ENCODE results near the gene APOBR. TPM values are rescaled to one million over a fixed set of nuclear protein-coding genes. Genes with fewer than 3 reads are reported as not detected.

The APOBR gene
- total and polyA plus RNA-seq, 2 donors (not counting 3 experiments of a cell fraction or from before 2014, with no cell fraction given) = not detected

DNA sequence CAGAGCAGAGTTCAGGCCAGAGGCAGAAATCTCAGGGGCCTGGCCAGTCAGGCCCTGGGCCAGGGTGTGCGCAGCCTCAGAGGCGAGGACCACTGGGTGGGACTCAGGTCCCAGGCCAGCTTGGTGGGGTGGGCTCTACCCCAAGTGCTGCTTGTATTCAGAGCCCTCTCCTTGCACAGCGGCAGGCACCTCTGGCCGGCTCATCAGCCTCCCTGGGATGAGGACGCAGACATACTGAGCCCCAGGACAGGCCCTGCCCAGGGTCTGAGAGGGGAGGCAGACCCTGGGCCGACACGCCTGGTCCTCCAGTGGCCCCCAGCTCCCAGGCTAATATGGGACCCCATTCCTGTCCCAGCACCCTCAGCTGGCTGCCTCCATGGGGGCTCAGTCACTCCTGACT is 19.8 kb downstream of the APOBR start:
- Histone ChIP-seq H3K36me3 (ENCODE audit: control insufficient read depth in 2 of 2, extremely low read depth in 1 of 2, insufficient read depth in 2 of 2, low read length in 2 of 2) (no peaks in the 10 kb centered on the region), H2AFZ (ENCODE audit: low read depth, low read length) (no peak overlapping the region), H4K20me1 (replicated peaks; ENCODE audit: control insufficient read depth, extremely low read depth, insufficient read depth, low read length) (no peaks in the 10 kb centered on the region), H3K9me3 (replicated peaks; ENCODE audit: control insufficient read depth, insufficient read depth, low read length) (no peaks in the 10 kb centered on the region), H3K79me2 (ENCODE audit: control insufficient read depth, insufficient read depth, low read length) (no peaks in the 10 kb centered on the region), H3K4me1 (ENCODE audit: control insufficient read depth, extremely low read depth, insufficient read depth, low read length) (no peaks in the 10 kb centered on the region), H3K27ac (ENCODE audit: insufficient read depth, low read depth, low read length) (no peak overlapping the region), H3K4me3 (replicated peaks in 1 of 3; ENCODE audit: insufficient read depth in 1 of 3, low read depth in 1 of 3, low read length in 3 of 3) (no peak overlapping the region), H3K9me1 (replicated peaks; ENCODE audit: control insufficient read depth, extremely low read depth, insufficient read depth, low read length) (no peaks in the 10 kb centered on the region), H3K4me2 (ENCODE audit: insufficient read depth, low read length) (no peak overlapping the region), H3K9ac (replicated peaks; ENCODE audit: extremely low read depth, insufficient read depth, low read length) (no peak overlapping the region), H3K27me3 (ENCODE audit: control insufficient read depth in 2 of 2, insufficient read depth in 2 of 2, low read length in 2 of 2) (no peaks in the 10 kb centered on the region)
- DNase-seq (ENCODE audit: low read depth, low spot score) (no peak), FAIRE-seq (no peak)
- dilution Hi-C loops (cut with MboI; ENCODE audit: extremely low pct_ligation_motif_present, low sequenced_read_pairs) = no loop called here
- no peak for TF ChIP-seq GATA2 (IDR thresholded peaks at IDR 0.05; ENCODE audit: insufficient read depth, insufficient read length, low read depth, low read length)
- TF ChIP-seq, protein P1, sequence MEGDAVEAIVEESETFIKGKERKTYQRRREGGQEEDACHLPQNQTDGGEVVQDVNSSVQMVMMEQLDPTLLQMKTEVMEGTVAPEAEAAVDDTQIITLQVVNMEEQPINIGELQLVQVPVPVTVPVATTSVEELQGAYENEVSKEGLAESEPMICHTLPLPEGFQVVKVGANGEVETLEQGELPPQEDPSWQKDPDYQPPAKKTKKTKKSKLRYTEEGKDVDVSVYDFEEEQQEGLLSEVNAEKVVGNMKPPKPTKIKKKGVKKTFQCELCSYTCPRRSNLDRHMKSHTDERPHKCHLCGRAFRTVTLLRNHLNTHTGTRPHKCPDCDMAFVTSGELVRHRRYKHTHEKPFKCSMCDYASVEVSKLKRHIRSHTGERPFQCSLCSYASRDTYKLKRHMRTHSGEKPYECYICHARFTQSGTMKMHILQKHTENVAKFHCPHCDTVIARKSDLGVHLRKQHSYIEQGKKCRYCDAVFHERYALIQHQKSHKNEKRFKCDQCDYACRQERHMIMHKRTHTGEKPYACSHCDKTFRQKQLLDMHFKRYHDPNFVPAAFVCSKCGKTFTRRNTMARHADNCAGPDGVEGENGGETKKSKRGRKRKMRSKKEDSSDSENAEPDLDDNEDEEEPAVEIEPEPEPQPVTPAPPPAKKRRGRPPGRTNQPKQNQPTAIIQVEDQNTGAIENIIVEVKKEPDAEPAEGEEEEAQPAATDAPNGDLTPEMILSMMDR (IDR thresholded peaks at IDR 0.05; ENCODE audit: extremely low read depth in 1 of 2, insufficient read depth in 1 of 2, low read depth in 1 of 2, low read length in 2 of 2) = no peak
- TF ChIP-seq FOS (IDR thresholded peaks at IDR 0.05; ENCODE audit: borderline replicate concordance, insufficient read depth, low read length) = no peak
- no peak for TF ChIP-seq MYC (IDR thresholded peaks at IDR 0.05; ENCODE audit: low read depth, low read length)
- TF ChIP-seq JUN (IDR thresholded peaks at IDR 0.05; ENCODE audit: borderline replicate concordance, insufficient read depth, insufficient read length, low read depth) = no peak
- no peak for TF ChIP-seq POLR2AphosphoS5 (IDR thresholded peaks at IDR 0.05; ENCODE audit: insufficient read depth, low read depth, low read length)
- TF ChIP-seq EZH2 (IDR thresholded peaks at IDR 0.05; ENCODE audit: borderline replicate concordance, low read depth, low read length, severe bottlenecking) = no peak
- TF ChIP-seq, protein P2, sequence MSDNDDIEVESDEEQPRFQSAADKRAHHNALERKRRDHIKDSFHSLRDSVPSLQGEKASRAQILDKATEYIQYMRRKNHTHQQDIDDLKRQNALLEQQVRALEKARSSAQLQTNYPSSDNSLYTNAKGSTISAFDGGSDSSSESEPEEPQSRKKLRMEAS (IDR thresholded peaks at IDR 0.05; ENCODE audit: insufficient read depth, insufficient read length) = no peak
- ChIA-PET CTCF (no interaction called here), POLR2A (interaction anchor here (0.6 kb wide), 1 partner anchor 29 kb away, joined by 11 read pairs; no protein-coding TSS in a partner anchor)
- intact Hi-C loops (cut with micrococcal nuclease) = no loop called here
- BruUV-seq (replicated peaks) = no TSS peak

All from endothelial cell of umbilical vein (primary cell).